Measurements from ENCODE around the gene NUDT13.

The NUDT13 gene

GRCh38 chr10:73163096-73163495, 52.8 kb downstream of the NUDT13 start:
- no peak for DNase-seq (ENCODE audit: low read depth in 2 of 2)

GRCh38 chr10:73166972-73167371, 56.7 kb downstream of the NUDT13 start:
- no peak for DNase-seq (ENCODE audit: low read depth in 2 of 2)

GRCh38 chr10:73167458-73167782, 57.2 kb downstream of the NUDT13 start:
- DNase-seq (ENCODE audit: low read depth in 2 of 2): no peak

- peak; percentile 88 to 90 for DNase-seq (ENCODE audit: low read depth in 2 of 2)
Measured at GRCh38 chr10:73167783-73168464, 57.7 kb downstream of the NUDT13 start, which contains the start of the genes ECD and FAM149B1. TSS of gene ECD (minus strand) at chr10:73168008. CDS start at chr10:73163937, 4,071 bp downstream. TSS of gene FAM149B1 (plus strand) at chr10:73168119. CDS start at chr10:73168340, 221 bp downstream.

- no peak for DNase-seq (ENCODE audit: low read depth in 2 of 2)
Measured at GRCh38 chr10:73168465-73168803, 58.2 kb downstream of the NUDT13 start.

- no peak for DNase-seq (ENCODE audit: low read depth in 2 of 2)
Measured at GRCh38 chr10:73169320-73169719, 59.1 kb downstream of the NUDT13 start.

GRCh38 chr10:73172867-73173266, 62.6 kb downstream of the NUDT13 start:
- no peak for DNase-seq (ENCODE audit: low read depth in 2 of 2)

- DNase-seq (ENCODE audit: low read depth in 2 of 2): no peak
Measured at GRCh38 chr10:73174148-73174925, 64.1 kb downstream of the NUDT13 start.

All from activated CD8-positive, alpha-beta memory T cell treated with anti-CD3 and anti-CD28 coated beads for 4 hours (primary cell).